NT2/D1 (cell line): ENCODE results near the gene HOXA3.

Experiments used
- SUZ12 ChIP-seq: IDR thresholded peaks from 2 replicates; pipeline ENCODE4 v1.6.1; 2011; ENCODE audit not compliant: insufficient read length, insufficient read depth; ENCODE audit errors: extremely low read depth
- YY1 ChIP-seq: IDR thresholded peaks from 2 replicates; pipeline ENCODE4 v1.6.1; 2011; ENCODE audit not compliant: insufficient read length, insufficient read depth
- ZNF274 ChIP-seq: IDR thresholded peaks from 2 replicates; pipeline ENCODE4 v1.6.1; 2011; ENCODE audit warnings: mild to moderate bottlenecking, low read depth, low read length

DNA sequence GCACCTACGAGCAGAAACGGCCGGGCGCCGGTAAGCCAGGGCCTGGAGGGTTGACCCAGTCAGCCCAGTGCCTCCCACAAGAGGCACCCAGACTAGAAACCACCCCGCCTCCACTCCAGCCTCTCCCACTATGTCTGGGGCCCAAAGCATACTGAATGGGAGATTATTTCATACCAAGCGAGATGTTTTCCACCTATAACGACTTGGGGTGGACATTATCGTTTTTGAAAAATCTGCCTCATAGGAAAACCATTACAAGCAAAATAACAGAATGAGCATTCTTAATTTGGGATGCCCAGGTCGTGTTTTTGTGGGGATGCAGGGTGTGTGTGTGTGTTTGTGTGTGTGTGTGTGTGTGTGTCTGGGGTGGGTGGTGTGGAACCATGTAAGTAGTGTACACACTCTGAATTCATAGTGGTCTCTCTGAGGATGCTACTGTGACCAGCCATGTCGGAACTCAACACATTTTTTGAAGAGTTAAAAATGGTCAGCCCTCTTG lies 6.4 kb downstream of the HOXA3 start:
- TF ChIP-seq YY1 (no peak), SUZ12 (no peak), ZNF274 (no peak)
